ENCODE measurements around the gene WNK2.
"Not testable (repeated sequence)": the region's sequence is repeated elsewhere in the genome, so short reads cannot be mapped to it uniquely, and the experiment has no call there.

The WNK2 gene

DNA sequence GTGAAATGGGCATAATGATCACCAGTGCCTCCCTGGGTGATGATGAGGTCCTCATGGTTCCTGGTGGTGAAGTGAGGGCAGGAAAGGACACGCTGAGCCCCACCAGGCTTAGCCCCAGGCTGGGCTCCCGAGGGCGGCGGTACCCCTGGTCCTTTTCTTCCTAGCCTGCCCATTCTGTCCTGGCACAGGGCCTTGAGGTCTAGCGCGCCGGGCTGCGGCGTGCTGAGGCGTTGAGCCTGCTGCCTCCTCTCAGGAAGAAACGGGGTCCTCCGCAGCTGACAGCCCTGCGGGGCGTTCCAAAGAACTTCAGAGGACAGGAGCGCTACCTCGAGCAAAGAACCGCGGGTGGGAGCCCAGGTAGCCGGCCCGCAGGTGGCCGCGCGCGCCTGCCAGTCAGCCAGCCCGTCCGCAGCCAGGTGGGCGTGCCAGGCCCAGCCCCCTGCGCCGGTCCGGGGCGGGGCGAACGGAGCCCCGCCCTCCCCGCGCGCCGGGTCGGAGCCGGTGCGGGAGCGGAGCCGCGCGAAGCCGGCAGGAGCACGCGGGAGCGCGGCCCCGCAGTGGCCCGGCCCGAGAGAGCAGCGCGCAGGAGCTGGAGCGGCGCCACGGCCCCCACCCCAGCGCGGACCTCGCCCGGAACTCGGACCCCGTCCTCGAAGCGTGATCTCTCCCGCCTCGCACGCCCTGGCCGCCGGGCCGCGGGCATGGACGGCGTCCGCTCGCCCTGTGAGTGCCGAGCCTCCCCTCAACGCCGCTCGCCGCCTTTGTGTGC is at the start of gene WNK2:
WNK2 (plus strand) TSS at position 477 of the 769 bp plus-strand sequence. CDS start 791 bp downstream, outside the sequence.
- peak; percentile 52 for DNase-seq

DNA sequence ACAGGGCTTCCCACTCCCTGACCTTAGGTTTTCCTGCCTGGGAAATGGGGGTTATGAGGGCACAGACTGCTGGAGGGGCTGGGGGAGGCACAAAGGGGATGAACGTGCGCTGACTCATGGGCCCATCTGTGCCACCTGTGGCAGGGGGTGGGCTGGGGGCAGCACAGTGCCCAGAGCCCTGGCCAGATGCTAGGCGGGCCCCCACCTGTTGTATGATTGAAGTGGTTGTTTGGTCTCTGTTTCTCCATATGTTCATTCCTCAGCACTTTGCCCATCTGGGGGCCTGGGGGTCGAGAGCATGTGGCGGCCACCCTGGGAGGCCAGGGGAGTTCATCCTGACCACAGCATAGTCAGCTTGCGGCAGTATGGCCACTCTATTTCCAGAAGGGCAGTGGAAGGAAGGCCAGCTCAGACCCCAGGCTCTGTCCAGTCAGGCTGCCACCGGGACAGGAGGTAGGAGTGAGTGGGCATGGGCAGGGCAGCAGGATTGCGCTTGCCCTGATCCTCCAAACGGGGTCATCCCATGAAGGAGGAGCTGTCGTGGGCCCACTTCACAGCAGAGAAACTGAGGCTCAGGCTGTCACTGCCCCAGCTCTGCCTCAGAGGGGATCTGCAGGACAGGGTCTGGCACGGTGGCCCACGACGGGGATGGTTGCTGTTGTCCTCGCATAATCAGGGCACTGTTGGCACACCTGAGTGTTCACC is 49.0 kb upstream of the WNK2 start:
- no peak for DNase-seq

GRCh38 chr9:93136011-93136440 is 47.9 kb upstream of the WNK2 start:
- DNase-seq, result no peak

GRCh38 chr9:93137362-93137761 is 46.6 kb upstream of the WNK2 start:
- no peak for DNase-seq

DNA sequence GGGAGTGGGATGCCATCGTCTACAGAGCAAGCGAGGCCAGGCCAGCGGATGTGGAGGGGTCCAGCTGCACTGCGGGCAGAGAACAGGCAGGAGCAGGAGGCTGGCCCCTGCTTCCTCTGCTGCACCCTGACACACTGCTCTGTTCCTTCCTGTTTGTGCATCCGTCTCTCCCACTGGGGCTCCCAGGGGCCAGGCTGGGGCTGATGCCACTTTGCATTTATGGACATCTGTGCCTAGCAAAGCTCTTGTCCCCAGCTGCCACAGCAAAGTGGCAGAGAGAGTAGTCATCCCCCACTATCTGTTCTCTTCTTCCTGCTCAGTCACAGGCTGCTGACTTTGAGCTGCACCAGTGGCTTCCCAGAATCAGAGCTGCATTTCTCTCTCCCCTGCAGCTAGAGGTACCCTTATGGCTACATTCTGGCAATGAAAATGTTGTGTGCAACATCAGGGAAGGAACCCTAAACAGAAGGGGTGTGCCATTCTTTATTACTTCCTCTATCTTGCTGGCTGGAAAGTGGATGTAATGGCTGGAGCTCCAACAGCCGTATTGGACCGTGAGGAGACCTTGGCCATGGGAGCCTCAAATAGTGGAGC is 45.7 kb upstream of the WNK2 start:
- no peak for DNase-seq

- no peak for DNase-seq
These were observed 44.4 kb upstream of the WNK2 start for GRCh38 chr9:93139365-93140182.

GRCh38 chr9:93141771-93142483 is 42.0 kb upstream of the WNK2 start:
- DNase-seq, result no peak

- peak; percentile 75 for DNase-seq
These were observed 40.0 kb upstream of the WNK2 start for GRCh38 chr9:93143830-93144530.

DNA sequence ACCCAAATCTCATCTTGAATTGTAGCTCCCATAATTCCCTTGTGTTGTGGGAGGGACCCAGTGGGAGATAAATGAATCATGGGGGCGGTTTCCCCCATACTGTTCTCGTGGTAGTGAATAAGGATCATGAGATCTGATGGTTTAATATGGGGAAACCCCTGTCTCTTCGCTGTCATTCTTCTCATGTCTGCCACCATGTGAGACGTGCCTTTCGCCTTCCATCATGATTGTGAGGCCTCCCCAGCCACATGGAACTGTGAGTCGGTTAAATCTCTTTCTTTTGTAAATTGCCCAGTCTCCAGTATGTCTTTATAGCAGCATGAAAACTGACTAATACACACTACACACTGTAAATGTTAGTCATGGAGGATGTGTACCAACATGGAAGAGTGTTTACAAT is 37.2 kb upstream of the WNK2 start:
- DNase-seq, result not testable (repeated sequence)

DNA sequence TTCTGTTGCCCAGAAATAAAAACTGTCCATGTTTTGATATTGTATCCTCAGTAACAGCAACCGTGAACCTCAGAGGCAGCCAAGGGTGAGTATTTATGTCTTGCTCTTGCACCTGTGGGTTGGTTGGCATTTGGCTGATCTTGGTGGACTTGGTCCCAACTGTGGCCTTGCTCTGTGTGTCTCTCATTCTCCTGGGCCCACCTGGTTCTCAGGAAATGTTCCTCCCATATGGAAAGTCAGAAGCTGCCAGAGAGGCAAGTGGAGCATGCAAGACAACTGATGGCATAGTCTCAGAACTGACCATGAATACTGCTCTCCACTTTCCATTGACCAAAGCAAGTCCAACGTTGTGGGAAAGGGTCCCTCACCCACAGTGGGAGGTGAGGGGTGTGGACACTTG is 36.3 kb upstream of the WNK2 start:
- DNase-seq, result no peak

DNA sequence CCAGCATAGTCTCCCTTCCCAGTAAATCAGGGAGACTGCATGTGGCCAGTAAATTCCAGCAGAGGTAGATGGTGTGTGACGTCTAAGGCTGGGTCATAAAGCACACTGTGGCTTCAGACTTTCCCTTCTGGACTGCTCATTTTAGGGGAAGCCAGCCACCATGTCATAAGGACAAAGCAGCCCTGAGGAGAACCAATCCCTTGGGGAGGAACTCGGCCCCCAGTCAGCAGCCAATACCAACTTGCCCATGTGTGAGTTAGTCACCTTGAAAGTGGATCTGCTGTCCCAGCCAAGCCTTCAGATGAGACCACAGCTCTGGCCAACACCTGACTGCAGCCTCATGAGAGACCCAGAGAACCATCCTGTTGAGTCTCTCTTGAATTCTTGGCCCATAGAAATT is 35.2 kb upstream of the WNK2 start:
- no peak for DNase-seq

DNA sequence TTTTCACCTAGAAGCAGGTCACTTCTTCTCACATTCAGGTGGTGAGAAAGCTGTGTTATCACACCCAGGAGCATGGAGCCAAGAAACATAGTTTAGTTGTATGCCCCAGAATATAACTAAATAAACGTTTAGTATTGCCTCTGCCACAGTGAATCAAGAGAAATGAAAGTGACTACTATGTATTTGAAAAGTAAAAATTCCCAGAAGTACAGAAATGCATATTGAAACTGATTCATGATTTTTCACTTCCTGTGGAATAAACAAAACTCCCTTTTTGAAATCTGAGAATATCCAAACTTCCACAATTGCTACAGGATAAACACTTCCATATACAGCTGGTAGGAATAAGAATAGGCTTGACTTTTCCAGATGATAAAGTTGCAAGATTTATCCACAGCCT is 34.6 kb upstream of the WNK2 start:
- no peak for DNase-seq

DNA sequence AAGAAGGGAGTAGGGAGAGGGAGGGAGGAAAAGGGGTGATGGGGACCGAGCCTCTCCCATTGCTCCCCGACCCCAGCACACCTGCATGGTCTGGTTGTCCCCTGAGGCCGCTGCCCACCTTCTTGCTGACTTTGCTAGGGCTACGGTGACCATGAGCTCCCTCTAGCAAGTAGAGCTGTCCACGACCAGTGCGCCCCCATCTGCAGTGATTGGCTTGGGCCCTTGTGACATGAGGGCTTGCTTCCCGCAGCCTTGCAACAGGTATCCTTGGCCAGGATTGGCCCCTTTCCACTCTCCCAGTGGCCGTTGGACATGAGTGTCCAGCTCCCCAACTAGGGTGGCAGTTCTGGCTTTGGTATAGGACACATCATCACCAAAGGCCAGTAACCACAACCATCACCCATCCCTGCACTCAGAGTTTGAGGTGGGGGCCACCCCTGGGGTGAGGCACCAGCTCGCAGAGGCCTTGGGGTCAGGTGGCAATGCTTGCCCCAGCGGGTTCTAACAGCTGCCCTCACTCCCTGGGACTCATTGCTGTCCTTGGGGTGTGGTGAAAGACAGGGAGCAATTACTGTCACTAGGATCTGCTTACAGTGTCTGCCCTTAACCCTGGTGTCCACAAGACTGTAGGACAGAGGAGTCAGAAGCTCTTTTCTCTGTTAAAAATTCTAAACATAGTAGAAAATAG is 32.7 kb upstream of the WNK2 start:
- no peak for DNase-seq

DNA sequence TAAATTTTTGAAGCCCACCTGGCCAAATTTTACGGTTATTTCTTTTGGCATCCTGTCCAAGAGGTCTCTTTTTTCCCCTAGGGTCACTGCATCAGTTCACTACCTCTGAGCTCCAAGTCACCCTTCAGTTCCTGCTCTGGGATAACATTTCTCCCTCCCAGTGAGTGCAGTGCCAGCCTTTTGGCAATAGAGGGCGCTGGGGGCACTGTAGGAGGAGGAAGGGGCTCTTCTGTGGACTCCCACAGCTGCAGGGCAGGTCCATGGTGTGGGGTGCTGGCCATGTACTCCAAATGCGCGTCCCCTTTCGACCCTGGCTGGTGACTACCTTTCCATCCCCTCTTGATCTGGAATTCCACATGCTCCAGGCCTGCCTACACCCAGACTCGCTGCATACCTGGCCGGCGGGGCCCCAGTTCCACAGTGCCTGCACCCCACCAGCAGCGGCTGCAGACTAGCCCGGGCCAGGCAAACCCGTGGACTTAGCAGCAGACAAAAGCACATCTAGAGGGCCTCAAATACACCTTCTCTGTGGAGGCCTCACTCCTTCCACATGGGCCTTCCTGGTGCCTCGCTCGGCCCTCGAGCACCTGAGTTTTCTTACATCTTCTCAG is 29.5 kb upstream of the WNK2 start:
- DNase-seq, result peak; percentile 48

- no peak for DNase-seq
These were observed 28.0 kb upstream of the WNK2 start for GRCh38 chr9:93155716-93156474.

DNA sequence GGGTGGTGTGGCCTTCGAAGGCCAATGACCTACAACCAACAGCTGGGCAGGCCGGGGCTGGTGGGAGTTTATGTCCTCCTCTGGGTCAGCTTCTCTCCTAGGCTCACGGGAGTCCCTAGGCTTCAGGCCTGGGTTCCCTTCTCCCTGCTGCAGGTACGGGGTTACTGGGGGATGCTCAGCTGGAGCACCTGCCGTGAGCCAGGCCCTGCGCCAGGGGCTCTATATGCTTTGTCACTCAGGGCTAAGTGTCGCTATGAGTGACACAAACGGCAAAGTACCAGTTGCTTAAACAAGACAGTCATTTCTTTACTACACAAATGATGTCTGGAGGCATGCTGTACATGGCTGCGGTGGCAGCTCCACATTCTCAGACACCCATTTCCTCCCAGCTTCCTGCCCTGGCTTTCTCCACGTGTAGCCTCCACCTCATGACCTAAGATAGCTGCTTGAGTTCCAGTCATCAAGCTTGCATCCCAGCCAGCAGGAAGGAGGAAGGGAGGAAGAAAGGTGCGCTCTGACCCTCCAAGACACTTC is 27.4 kb upstream of the WNK2 start:
- DNase-seq, result no peak

GRCh38 chr9:93159601-93160471 is 24.1 kb upstream of the WNK2 start:
- peak; percentile 73 for DNase-seq

DNA sequence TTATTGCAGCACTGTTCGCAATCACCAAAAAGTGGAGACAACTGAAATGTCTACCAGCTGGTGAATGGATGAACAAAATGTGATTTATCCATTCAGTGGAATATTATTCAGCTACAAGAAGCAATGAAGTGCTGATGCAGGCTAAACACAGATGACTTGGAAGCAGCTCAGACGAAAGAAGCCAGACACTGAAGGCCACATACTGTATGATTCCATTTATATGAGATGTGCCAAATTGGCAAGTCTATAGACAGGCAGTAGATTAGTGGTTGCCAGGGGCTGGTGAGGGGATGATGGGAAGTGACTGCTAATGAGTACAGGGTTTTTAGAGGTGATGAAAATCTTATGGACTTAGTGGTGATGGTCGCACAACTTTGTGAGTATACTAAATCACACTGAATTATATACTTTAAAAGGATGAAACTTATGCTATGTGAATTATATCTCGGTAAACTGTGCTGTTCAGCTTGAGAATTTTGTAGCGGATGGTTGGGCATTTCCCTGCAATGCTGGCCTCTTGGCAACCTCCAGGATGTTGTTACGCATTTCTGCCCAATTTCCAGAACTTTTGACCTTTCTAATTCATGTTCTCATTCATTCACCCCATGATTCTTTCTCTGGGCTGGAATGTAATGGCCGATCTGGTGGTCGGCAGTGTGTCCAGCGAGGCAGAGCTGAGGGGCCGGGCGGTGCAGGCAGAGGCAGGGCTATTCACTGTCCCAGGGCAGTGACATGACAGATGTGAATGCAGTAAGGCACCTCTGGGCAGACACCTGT is 22.0 kb upstream of the WNK2 start:
- DNase-seq, result no peak
